Activated CD4-positive, CD25-positive, alpha-beta regulatory T cell treated with anti-CD3 and anti-CD28 coated beads, Interleukin-2, amount 50 U/mL, for 16 hours (primary cell): ENCODE measurements around the gene MLLT1.
"Not testable (repeated sequence)": the region's sequence is repeated elsewhere in the genome, so short reads cannot be mapped to it uniquely, and the experiment has no call there.

Experiments used
- DNase-seq: peaks from one replicate; pipeline ENCODE4 v3.0.0-alpha.2; 2020; ENCODE audit warnings: low read depth, low spot score

The MLLT1 gene, protein sequence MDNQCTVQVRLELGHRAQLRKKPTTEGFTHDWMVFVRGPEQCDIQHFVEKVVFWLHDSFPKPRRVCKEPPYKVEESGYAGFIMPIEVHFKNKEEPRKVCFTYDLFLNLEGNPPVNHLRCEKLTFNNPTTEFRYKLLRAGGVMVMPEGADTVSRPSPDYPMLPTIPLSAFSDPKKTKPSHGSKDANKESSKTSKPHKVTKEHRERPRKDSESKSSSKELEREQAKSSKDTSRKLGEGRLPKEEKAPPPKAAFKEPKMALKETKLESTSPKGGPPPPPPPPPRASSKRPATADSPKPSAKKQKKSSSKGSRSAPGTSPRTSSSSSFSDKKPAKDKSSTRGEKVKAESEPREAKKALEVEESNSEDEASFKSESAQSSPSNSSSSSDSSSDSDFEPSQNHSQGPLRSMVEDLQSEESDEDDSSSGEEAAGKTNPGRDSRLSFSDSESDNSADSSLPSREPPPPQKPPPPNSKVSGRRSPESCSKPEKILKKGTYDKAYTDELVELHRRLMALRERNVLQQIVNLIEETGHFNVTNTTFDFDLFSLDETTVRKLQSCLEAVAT

GRCh38 chr19:6279931-6280591, at the start of gene MLLT1:
MLLT1 (minus strand) TSS chr19:6279975; CDS start chr19:6279784, 191 bp downstream.
- peak; percentile 87 for DNase-seq

GRCh38 chr19:6326815-6327214, 47.0 kb upstream of the MLLT1 start:
- no peak for DNase-seq

DNA sequence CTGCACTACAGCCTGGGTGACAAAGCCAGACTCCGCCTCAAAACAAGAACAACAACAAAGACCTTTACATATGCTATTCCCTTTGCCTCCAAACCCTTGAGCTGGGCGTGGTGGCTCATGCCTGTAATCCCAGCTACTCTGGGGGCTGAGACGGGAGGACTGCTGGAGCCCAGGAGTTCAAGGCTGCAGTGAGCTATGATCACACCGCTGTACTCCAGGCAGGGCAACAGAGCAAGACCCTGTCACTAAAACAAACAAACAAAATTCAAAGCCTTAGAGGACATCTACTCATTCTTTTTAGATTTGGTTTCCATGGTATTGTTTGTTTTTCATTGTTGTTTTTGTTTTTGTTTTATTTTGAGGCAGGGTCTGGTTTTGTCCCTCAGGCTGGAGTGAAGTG, 45.8 kb upstream of the MLLT1 start:
- no peak for DNase-seq

DNA sequence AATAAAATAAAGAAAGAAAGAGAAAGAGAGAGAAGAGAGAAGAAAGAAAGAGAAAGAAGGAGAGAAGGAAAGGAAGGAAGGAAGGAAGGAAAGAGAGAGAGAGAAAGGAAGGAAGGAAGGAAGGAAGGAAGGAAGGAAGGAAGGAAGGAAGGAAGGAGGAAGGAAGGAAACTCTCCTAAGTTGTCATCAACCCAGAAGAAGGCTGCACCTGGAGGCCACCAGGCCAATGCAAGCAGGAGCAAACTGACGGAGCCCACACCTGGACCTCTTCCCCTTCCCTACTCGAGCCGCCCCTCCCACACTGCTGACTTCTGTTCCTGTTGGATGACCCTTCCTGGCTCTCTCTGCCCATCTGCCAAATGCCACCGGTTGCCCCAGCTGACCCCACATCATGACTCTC, 45.0 kb upstream of the MLLT1 start:
- no peak for DNase-seq

GRCh38 chr19:6322284-6322683, 42.5 kb upstream of the MLLT1 start:
- DNase-seq, result no peak

DNA sequence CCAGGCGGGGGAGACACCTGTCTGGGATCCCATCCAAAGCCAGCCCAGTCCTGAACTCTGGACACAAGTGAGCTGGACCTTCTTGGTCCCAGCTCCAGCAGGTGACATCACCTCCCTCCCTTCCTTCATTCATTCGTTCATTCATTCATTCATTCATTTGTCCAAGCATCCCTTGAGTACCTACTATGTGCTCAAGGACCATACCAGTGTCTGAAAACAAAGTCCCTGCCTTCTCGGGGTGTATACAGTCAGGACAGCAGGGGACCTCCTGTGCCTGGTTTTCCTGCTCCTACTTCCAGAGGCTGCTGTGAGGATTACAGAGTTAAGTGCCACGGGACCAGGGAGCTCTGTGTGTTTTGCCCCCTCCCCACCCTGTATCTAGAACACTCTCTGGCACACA, 39.6 kb upstream of the MLLT1 start:
- no peak for DNase-seq

GRCh38 chr19:6318772-6319171, 39.0 kb upstream of the MLLT1 start:
- DNase-seq, result no peak

DNA sequence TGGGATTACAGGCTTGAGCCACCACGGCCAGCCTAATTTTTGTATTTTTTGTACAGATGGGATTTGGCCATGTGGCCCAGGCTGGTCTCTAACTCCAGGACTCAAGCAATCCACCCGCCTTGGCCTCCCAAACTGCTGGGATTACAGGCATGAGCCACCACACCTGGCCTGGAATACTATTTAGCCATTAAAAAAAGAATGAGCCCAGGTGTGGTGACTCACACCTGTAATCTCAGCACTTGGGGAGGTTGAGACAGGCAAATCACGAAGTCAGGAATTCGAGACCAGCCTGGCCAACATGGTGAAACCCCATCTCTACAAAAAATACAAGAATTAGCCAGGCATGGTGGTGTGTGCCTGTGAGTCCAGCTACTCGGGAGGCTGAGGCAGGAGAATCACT, 35.9 kb upstream of the MLLT1 start:
- DNase-seq, result not testable (repeated sequence)

GRCh38 chr19:6313398-6313969, 33.7 kb upstream of the MLLT1 start:
- no peak for DNase-seq

DNA sequence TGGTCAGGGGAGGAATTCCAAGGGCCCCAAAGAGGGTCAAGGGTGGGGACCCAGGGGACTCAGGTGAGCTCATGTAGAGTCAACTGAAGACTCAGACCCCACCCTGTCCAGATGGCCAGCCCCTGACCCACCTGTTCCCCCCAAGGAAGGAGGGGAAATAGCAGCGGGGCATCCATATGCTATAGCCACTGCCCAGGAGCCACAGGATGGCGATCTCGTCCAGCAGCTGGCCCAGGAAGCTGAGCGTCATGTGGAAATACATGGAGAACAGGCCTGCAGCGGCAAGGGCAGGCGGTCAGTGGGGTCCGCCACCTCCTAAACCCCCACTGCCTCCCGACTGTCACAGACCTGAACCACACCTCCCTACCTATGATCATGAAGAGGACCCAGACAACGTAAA, 32.2 kb upstream of the MLLT1 start:
- DNase-seq, result no peak

DNA sequence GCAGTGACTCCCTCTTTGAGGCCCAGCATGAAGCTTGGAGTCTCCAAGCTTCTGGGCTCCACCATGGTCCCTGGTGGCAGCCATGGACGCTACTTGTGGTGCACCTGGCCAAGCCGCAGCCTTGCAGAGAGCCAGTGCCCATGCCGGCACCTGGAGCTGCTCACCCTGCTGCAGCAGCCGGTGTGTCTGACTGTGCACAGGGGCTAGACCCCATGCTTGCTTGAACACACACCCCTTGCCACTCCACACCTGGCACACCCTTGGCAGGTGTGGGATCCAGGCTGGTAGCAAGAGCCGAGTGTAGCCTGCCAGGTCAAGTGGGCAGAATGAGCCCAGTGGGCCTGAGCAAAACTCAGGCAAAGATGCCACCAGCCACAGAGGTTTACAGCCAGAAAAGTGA, 18.6 kb upstream of the MLLT1 start:
- no peak for DNase-seq

DNA sequence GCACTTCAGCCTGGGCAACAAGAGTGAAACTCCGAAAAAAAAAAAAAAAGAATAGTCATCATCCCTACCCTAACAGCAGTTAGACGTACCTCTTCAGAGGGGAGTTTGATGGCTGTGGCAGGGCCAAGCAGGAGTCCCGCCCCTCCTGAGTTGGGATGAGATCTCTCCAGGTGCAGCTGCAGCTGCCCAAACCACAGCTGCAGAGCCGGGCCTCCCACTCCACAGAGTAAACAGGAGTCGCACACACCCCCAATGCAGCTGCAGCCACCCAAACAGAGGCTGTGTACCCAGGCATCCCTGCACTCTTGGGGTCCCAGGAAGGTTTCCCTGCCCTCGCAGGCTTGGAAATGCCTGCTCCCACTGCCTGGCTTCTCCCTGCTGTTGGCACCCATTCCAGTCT, 17.4 kb upstream of the MLLT1 start:
- no peak for DNase-seq

DNA sequence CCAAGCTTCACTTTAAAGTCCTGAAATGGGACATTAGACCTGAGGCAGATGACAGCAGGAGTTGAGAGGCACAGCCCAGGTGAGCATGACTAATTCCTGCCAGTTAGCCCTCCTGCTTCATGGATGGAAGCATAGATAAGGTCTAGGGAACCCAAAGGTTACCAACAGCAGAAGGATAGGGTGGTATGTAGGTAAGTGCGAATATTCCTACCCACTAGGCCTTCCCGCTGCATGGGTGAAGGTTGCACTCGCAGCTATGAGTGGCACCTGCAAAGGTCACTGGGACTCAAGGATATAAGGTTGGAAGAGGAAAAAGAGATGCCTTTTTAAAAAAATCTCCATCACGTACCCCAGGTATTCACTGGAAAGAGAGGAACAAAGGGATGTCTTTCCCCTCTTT, 12.2 kb upstream of the MLLT1 start:
- DNase-seq, result no peak

DNA sequence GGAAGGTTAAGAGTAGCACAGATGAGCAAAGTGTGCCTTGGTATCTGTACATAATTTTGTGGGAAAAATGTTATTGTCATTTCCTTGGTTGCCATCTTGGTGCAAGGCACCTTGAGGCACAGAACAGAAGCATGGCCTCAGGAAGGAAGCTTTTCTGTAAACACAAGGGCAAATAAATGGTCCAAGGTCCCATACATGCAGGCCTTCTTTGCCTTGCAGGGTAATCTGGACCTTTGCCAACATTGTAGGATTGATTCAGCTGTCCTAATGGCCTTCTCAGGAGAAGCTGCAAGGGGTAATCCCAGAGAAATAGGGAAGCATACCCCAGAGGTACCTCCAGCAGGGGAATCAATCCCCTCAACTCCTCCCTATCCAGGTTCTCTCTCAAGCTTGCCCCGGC, 9.0 kb upstream of the MLLT1 start:
- DNase-seq, result no peak

DNA sequence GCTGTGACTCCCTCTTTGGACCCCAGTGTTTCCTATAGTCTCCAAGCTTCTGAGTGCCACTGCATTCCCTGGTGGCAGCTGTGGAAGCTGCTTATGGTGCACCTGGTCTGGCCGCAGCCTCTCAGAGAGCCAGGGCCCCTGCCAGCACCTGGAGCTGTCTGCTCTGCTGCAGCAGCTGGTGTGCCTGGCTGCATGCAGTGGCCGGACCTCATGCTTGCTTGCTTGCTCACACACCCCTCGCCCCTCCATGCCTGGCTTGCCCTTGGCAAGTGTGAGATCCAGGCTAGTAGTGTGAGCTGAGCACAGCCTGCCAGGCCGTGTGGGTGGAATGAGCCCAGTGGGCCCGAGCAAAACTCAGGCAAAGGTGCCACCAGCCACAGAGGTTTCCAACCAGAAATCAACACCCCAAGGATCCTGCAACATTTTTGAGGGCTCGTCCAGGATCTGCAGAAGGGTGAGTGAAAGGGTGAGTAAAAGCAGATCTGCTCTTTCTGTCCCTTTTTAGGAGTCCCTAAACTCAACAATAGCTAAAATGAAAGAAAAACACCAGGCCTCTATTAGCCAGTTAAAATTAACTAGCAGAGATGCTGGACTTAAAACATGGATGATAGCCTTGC, 7.6 kb upstream of the MLLT1 start:
- no peak for DNase-seq

DNA sequence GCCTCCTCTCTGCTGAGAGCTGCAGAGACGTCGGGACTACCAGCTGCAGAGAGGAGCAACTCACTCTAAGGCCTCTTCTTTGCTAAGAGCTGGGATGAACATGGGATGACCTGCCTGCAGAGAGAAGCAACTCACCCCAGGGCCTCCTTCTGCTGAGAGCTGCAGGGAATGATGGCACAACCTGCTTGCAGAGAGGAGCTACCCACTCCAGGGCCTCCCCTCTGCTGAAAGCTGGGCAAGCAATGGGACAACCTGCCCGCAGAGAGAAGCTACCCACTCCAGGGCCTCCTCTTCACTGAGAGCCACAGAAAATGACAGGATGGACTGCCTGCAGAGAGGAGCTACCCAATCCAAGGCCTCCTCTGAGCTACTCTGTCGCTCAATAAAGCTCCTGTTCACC, 6.9 kb upstream of the MLLT1 start:
- DNase-seq, result no peak

- DNase-seq, result not testable (repeated sequence)
Observed at GRCh38 chr19:6282393-6282792, 2.6 kb upstream of the MLLT1 start.

GRCh38 chr19:6279620-6279930, 200 bp downstream of the MLLT1 start:
- no peak for DNase-seq

GRCh38 chr19:6278740-6279619, 795 bp downstream of the MLLT1 start:
- DNase-seq, result no peak

- DNase-seq, result no peak
Observed at GRCh38 chr19:6278051-6278450, 1.7 kb downstream of the MLLT1 start.

DNA sequence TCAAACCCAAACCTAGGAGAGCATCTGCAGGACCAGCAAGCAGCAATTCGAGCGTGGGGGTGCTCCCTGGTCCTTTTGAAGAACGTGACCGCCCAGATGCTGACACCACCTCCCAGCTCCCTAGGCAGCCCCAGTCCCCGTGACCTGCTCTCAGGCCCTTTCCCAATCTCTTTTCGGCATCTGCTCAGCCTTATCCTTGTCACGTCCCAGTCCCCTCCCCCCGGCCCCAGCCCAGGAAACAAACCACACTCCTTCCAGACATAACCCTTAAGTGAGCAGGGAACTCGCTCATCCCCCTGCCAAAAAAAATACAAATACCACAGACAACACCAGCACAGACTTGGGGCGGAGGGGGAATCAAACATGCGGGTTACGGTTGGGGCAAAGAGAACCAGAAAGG, 3.3 kb downstream of the MLLT1 start:
- DNase-seq, result no peak
